HepG2 (cell line): Measurements from ENCODE around the gene COLGALT1. TPM values are rescaled to one million over a fixed set of nuclear protein-coding genes. Genes with fewer than 3 reads are reported as not detected.

Source experiments
- ATAC-seq: fragments of 200-7000 bp; cut with Tn5 transposase; 3 replicates; pipeline ENCODE4 v1.9.1; 2020; ENCODE audit warnings: mild to moderate bottlenecking, moderate library complexity
- BruUV-seq: library from RNA; stranded (reverse); fragments of 400-500 nt; replicated peaks from 2 replicates; lab custom pipeline; 2021; lab: Mats Ljungman, UMichigan
- CTCF ChIA-PET: fragments of 300-600 bp; formaldehyde crosslinking; extraction: SDS; loops from one replicate; lab custom pipeline; 2021; ENCODE audit warnings: low total read pairs, inconsistent platforms, low intra/inter-chr PET ratio; lab: Yijun Ruan, JAX
- POLR2A ChIA-PET: fragments of 350-600 bp; sonication (Branson Sonifier 250); formaldehyde crosslinking; loops from one replicate; lab custom pipeline; 2020; ENCODE audit warnings: antibody characterized with exemption, inconsistent platforms; lab: Yijun Ruan, JAX
- DNase-seq: peaks from one replicate; pipeline ENCODE4 v3.0.0-alpha.2; 2015; ENCODE audit warnings: low spot score
- FAIRE-seq: peaks from 3 replicates; lab custom pipeline; 2011; peaks lifted over from hg19 to GRCh38; lab: Jason Lieb, UNC
- H2AFZ ChIP-seq: one replicate; pipeline ENCODE4 v1.6.1; 2011; ENCODE audit warnings: low read length, inconsistent platforms
- H3K27ac ChIP-seq: fragments of 300-600 bp; 3 replicates; pipeline ENCODE4 v1.8.0; 2011; ENCODE audit warnings: mixed run types, mild to moderate bottlenecking, mixed read lengths, low read length, inconsistent platforms; ENCODE audit not compliant: insufficient read depth; ENCODE audit errors: extremely low read length
- H3K27me3 ChIP-seq, 2 experiments: fragments of 200-600 bp in 1 of 2; 2 replicates in 1 of 2; 3 replicates in 1 of 2; pipeline versions ENCODE4 v1.6.0 to v1.8.0; 2011; ENCODE audit warnings: low read length in 2 of 2, mild to moderate bottlenecking in 2 of 2, moderate library complexity in 2 of 2, inconsistent platforms in 1 of 2; ENCODE audit not compliant: insufficient read depth in 2 of 2, control insufficient read depth in 1 of 2
- H3K36me3 ChIP-seq, 2 experiments: fragments of 200-600 bp in 1 of 2; replicated peaks in 1 of 2; 2 replicates in 1 of 2; 3 replicates in 1 of 2; pipeline versions ENCODE4 v1.5.1 to v1.8.0; 2011; ENCODE audit warnings: low read length in 2 of 2, inconsistent platforms in 1 of 2; ENCODE audit not compliant: insufficient read depth in 2 of 2, control insufficient read depth in 1 of 2
- H3K4me1 ChIP-seq: 2 replicates; pipeline ENCODE4 v1.5.1; 2012; ENCODE audit warnings: low read length, inconsistent platforms; ENCODE audit not compliant: insufficient read depth
- H3K4me2 ChIP-seq: 2 replicates; pipeline ENCODE4 v1.6.0; 2011; ENCODE audit warnings: low read depth, low read length, inconsistent platforms
- H3K4me3 ChIP-seq, 3 experiments: fragments of 200-600 bp in 1 of 3; sonication (generic), shearing (Covaris generic) in 1 of 3; replicated peaks in 1 of 3; 2 replicates each; pipeline ENCODE4 v1.5.1; 2011 to 2016; ENCODE audit warnings: low read length in 3 of 3, inconsistent platforms in 2 of 3, low read depth in 2 of 3, mild to moderate bottlenecking in 2 of 3, control low read depth in 1 of 3, mixed read lengths in 1 of 3; ENCODE audit not compliant: insufficient read depth in 1 of 3
- H3K79me2 ChIP-seq: one replicate; pipeline ENCODE4 v1.6.1; 2011; ENCODE audit warnings: low read length, inconsistent platforms; ENCODE audit not compliant: insufficient read depth
- H3K9ac ChIP-seq: 2 replicates; pipeline ENCODE4 v1.6.0; 2011; ENCODE audit warnings: mild to moderate bottlenecking, low read depth, low read length, inconsistent platforms; ENCODE audit not compliant: insufficient read depth
- H3K9me3 ChIP-seq: 2 replicates; pipeline ENCODE4 v1.5.1; 2012; ENCODE audit warnings: mild to moderate bottlenecking, low read length
- H4K20me1 ChIP-seq: 2 replicates; pipeline ENCODE4 v1.6.0; 2011; ENCODE audit warnings: inconsistent platforms, mild to moderate bottlenecking, low read length, moderate library complexity; ENCODE audit not compliant: insufficient read depth
- POLR2AphosphoS2 ChIP-seq: IDR thresholded peaks from 2 replicates; pipeline ENCODE4 v1.6.1; 2011; ENCODE audit warnings: low read depth, low read length, improper control_type of control experiment
- SRSF4 ChIP-seq: fragments of 200-400 bp; formaldehyde crosslinking; IDR thresholded peaks from one replicate; pipeline ENCODE4 v1.6.1; 2018; ENCODE audit warnings: mild to moderate bottlenecking, low read depth, low read length, moderate library complexity; ENCODE audit not compliant: poor library complexity, severe bottlenecking
- ZNF225 ChIP-seq: sonication (generic); formaldehyde crosslinking; IDR thresholded peaks from 2 replicates; pipeline ENCODE4 v1.4.0; 2020; ENCODE audit warnings: mild to moderate bottlenecking, missing genetic modification reagents
- ZNF337 ChIP-seq: sonication (generic); formaldehyde crosslinking; IDR thresholded peaks from 2 replicates; pipeline ENCODE4 v1.5.1; 2020; ENCODE audit warnings: missing genetic modification reagents, low read depth, mild to moderate bottlenecking, borderline replicate concordance
- ZNF883 ChIP-seq: sonication (generic); formaldehyde crosslinking; IDR thresholded peaks from 2 replicates; pipeline ENCODE4 v1.5.1; 2020; ENCODE audit warnings: mild to moderate bottlenecking, missing genetic modification reagents; ENCODE audit errors: not compliant biosample characterization
- WGBS: methylation state at CpG from one replicate; pipeline ENCODE4 v1.1.6; 2017; ENCODE audit warnings: low lambda C conversion rate; 5-methylcytosine and 5-hydroxymethylcytosine counted together
- in situ Hi-C: cut with HindIII; loops from 2 replicates; pipeline ENCODE4 v1.10.0; 2017; ENCODE audit warnings: low pct_unique_long_range_greater_than_20kb; ENCODE audit not compliant: extremely low pct_ligation_motif_present
- intact Hi-C: fragments of 100-400 bp; cut with micrococcal nuclease; formaldehyde crosslinking; loops from one replicate; pipeline ENCODE4 v1.10.0; 2022; ENCODE audit not compliant: unreplicated experiment
- polyA plus RNA-seq, 8 experiments: library from polyadenylated mRNA; depleted of rRNA in 3 of 8; stranded (reverse) in 7 of 8; unstranded in 1 of 8; fragments of >200 nt; fragmentation: Illumina TruSeq in 4 of 8; extraction: Trizol in 4 of 8; gene quantifications; 2 replicates each; pipeline versions ENCODE4 v1.2.1 to v1.2.3, GENCODE V29; 2011 to 2016; ENCODE audit warnings: low read depth in 4 of 8, missing spikeins in 1 of 8, mixed read lengths in 1 of 8; ENCODE audit not compliant: insufficient read depth in 1 of 8
- total RNA-seq, 5 experiments: library from RNA; depleted of rRNA; stranded (reverse); fragments of >200 nt; fragmentation: Illumina TruSeq; extraction: Trizol; gene quantifications; 2 replicates each; pipeline ENCODE4 v1.2.3, GENCODE V29; 2016; ENCODE audit warnings: low read depth in 1 of 5
- TF ChIP-seq, protein P1 (sequence below): sonication (generic); formaldehyde crosslinking; IDR thresholded peaks from 2 replicates; pipeline ENCODE4 v1.4.0; 2020; ENCODE audit warnings: missing genetic modification reagents, borderline replicate concordance
- TF ChIP-seq, protein P2 (sequence below): sonication (generic); formaldehyde crosslinking; IDR thresholded peaks from one replicate; pipeline ENCODE4 v1.5.1; 2020; ENCODE audit warnings: mild to moderate bottlenecking, missing genetic modification reagents; ENCODE audit errors: not compliant biosample characterization
- TF ChIP-seq, protein P3 (sequence below): sonication (generic); formaldehyde crosslinking; IDR thresholded peaks from 2 replicates; pipeline ENCODE4 v1.8.0; 2022; ENCODE audit warnings: mild to moderate bottlenecking, missing genetic modification reagents

COLGALT1 gene
- total and polyA plus RNA-seq, 2 of the 13 experiments (the other 11 are each of a cell fraction or from before 2014, with no cell fraction given), result 58.0 to 211 TPM

DNA sequence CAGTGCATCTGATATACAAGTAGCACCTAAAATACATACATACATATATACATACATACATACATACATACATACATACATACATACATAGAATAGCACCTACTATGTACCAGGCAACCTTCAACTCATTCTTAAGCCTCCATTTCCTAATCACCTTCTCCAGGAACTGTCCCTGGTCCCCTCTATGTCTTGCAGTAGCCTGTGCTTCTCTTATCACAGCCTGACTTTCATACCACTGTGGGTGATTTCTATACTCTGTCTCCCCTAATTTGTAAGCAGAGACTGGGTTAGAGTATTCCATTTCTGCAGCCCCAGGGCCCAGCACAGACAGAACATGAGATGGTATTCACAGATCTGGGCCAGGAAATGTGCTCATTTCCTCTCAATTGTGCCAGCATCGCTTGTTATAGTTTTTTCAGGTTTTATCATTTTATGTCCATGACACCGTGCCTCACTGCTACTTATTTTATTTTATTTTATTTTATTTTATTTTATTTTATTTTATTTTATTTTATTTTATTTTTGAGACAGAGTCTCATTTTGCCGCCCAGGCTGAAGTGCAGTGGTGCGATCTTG, 14.2 kb upstream of the COLGALT1 start (continued):
- TF ChIP-seq, protein P1, sequence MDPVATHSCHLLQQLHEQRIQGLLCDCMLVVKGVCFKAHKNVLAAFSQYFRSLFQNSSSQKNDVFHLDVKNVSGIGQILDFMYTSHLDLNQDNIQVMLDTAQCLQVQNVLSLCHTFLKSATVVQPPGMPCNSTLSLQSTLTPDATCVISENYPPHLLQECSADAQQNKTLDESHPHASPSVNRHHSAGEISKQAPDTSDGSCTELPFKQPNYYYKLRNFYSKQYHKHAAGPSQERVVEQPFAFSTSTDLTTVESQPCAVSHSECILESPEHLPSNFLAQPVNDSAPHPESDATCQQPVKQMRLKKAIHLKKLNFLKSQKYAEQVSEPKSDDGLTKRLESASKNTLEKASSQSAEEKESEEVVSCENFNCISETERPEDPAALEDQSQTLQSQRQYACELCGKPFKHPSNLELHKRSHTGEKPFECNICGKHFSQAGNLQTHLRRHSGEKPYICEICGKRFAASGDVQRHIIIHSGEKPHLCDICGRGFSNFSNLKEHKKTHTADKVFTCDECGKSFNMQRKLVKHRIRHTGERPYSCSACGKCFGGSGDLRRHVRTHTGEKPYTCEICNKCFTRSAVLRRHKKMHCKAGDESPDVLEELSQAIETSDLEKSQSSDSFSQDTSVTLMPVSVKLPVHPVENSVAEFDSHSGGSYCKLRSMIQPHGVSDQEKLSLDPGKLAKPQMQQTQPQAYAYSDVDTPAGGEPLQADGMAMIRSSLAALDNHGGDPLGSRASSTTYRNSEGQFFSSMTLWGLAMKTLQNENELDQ, result no peak

DNA sequence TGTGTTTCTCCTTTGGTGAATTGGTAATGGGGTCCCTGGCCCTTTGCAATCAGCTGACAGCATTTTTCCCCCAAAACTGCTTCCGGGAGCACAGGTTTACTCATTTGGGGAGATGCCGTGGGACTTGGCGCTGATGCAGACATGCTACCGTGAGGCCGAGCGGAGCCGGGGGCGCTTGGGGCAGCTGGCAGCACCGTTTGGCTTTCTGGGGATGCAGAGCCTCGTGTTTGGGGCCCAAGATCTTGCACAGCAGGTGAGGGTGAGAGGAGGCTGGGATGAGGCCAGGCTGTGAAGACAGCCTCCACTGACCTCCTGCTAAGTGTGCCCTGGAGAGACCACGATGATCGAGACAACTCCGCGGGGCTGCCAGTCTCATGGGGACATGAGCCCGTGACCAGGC, 13.4 kb upstream of the COLGALT1 start:
- Histone ChIP-seq H3K4me1 (peaks cover 30% of the 10 kb centered on the region), H3K79me2 (no peaks in the 10 kb centered on the region), H3K27ac (no peak overlapping the region), H3K4me2 (no peak overlapping the region), H4K20me1 (no peaks in the 10 kb centered on the region), H3K9ac (no peak overlapping the region), H3K36me3 (no peaks in the 10 kb centered on the region), H2AFZ (no peak overlapping the region), H3K4me3 (no peak overlapping the region), H3K9me3 (no peaks in the 10 kb centered on the region), H3K27me3 (peaks cover 0 to 14% of the 10 kb centered on the region in 2 experiments; a peak in 2 of 5 replicates)
- 63% methylated on average over 11 of the region's 15 CpGs for WGBS
- intact Hi-C loops, result no loop called here
- FAIRE-seq (no peak), ATAC-seq (no peak), DNase-seq (no peak)
- in situ Hi-C loops, result no loop called here
- ChIA-PET CTCF (no interaction called here), POLR2A (no interaction called here)
- no TSS peak for BruUV-seq
- no peak for TF ChIP-seq SRSF4
- no peak for TF ChIP-seq ZNF883
- TF ChIP-seq, protein P2, sequence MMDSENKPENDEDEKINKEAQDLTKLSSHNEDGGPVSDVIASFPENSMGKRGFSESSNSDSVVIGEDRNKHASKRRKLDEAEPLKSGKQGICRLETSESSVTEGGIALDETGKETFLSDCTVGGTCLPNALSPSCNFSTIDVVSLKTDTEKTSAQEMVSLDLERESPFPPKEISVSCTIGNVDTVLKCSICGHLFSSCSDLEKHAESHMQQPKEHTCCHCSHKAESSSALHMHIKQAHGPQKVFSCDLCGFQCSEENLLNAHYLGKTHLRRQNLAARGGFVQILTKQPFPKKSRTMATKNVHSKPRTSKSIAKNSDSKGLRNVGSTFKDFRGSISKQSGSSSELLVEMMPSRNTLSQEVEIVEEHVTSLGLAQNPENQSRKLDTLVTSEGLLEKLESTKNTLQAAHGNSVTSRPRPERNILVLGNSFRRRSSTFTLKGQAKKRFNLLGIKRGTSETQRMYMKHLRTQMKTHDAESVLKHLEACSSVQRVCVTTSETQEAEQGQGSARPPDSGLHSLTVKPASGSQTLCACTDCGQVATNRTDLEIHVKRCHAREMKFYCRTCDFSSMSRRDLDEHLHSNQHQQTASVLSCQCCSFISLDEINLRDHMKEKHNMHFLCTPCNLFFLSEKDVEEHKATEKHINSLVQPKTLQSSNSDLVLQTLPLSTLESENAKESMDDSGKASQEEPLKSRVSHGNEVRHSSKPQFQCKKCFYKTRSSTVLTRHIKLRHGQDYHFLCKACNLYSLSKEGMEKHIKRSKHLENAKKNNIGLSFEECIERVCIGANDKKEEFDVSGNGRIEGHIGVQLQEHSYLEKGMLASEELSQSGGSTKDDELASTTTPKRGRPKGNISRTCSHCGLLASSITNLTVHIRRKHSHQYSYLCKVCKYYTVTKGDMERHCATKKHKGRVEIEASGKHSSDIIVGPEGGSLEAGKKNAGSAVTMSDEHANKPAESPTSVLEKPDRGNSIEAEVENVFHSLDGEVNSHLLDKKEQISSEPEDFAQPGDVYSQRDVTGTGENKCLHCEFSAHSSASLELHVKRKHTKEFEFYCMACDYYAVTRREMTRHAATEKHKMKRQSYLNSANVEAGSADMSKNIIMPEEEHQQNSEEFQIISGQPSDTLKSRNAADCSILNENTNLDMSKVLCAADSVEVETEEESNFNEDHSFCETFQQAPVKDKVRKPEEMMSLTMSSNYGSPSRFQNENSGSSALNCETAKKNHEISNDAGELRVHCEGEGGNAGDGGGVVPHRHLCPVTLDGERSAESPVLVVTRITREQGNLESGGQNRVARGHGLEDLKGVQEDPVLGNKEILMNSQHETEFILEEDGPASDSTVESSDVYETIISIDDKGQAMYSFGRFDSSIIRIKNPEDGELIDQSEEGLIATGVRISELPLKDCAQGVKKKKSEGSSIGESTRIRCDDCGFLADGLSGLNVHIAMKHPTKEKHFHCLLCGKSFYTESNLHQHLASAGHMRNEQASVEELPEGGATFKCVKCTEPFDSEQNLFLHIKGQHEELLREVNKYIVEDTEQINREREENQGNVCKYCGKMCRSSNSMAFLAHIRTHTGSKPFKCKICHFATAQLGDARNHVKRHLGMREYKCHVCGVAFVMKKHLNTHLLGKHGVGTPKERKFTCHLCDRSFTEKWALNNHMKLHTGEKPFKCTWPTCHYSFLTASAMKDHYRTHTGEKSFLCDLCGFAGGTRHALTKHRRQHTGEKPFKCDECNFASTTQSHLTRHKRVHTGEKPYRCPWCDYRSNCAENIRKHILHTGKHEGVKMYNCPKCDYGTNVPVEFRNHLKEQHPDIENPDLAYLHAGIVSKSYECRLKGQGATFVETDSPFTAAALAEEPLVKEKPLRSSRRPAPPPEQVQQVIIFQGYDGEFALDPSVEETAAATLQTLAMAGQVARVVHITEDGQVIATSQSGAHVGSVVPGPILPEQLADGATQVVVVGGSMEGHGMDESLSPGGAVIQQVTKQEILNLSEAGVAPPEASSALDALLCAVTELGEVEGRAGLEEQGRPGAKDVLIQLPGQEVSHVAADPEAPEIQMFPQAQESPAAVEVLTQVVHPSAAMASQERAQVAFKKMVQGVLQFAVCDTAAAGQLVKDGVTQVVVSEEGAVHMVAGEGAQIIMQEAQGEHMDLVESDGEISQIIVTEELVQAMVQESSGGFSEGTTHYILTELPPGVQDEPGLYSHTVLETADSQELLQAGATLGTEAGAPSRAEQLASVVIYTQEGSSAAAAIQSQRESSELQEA (CRISPR knock-in tag), result no peak
- TF ChIP-seq, protein P3, sequence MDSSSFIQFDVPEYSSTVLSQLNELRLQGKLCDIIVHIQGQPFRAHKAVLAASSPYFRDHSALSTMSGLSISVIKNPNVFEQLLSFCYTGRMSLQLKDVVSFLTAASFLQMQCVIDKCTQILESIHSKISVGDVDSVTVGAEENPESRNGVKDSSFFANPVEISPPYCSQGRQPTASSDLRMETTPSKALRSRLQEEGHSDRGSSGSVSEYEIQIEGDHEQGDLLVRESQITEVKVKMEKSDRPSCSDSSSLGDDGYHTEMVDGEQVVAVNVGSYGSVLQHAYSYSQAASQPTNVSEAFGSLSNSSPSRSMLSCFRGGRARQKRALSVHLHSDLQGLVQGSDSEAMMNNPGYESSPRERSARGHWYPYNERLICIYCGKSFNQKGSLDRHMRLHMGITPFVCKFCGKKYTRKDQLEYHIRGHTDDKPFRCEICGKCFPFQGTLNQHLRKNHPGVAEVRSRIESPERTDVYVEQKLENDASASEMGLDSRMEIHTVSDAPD, result no peak
- TF ChIP-seq ZNF337 (CRISPR knock-in tag), result no peak
- no peak for TF ChIP-seq ZNF225 (CRISPR knock-in tag)
- TF ChIP-seq POLR2AphosphoS2, result no peak
